GM23338 (cell line): ENCODE data around the gene CLNK.

ENCODE experiments used
- CREB1 ChIP-seq: fragments of 250-450 bp; sonication (Bioruptor Pico); IDR thresholded peaks from 2 replicates; pipeline ENCODE4 v1.5.0; 2020; ENCODE audit warnings: low read depth, mild to moderate bottlenecking, moderate library complexity
- EZH2 ChIP-seq: fragments of 200-600 bp; sonication (generic); IDR thresholded peaks from one replicate; pipeline ENCODE4 v1.8.0; 2017; ENCODE audit warnings: antibody characterized with exemption, mild to moderate bottlenecking, low read depth; ENCODE audit not compliant: unreplicated experiment
- EZH2phosphoT487 ChIP-seq: fragments of 200-600 bp; sonication (generic); IDR thresholded peaks from one replicate; pipeline ENCODE4 v1.8.1; 2018; ENCODE audit warnings: antibody characterized with exemption; ENCODE audit not compliant: unreplicated experiment
- JUNB ChIP-seq: IDR thresholded peaks from one replicate; pipeline ENCODE4 v1.6.1; 2016; ENCODE audit warnings: antibody characterized with exemption; ENCODE audit not compliant: unreplicated experiment
- POLR2AphosphoS5 ChIP-seq: IDR thresholded peaks from 2 replicates; pipeline ENCODE4 v1.6.1; 2016; ENCODE audit warnings: antibody characterized with exemption, low read depth
- ZNF331 ChIP-seq: fragments of 250-450 bp; sonication (Bioruptor Pico); IDR thresholded peaks from 2 replicates; pipeline ENCODE4 v1.5.0; 2020; ENCODE audit warnings: low read depth, mild to moderate bottlenecking, moderate library complexity
- TF ChIP-seq, protein P1 (sequence below), 2 experiments: fragments of 200-600 bp in 1 of 2; sonication (generic) in 1 of 2; conservative IDR thresholded peaks; 2 replicates each; pipeline versions ENCODE4 v1.5.1 to v1.6.1; 2016 to 2017; ENCODE audit warnings: antibody characterized with exemption in 2 of 2, low read depth in 2 of 2, mild to moderate bottlenecking in 2 of 2, moderate library complexity in 1 of 2
- TF ChIP-seq, protein P2 (sequence below): IDR thresholded peaks from one replicate; pipeline ENCODE4 v1.6.1; 2018; ENCODE audit warnings: antibody characterized with exemption; ENCODE audit not compliant: unreplicated experiment
- TF ChIP-seq, protein P3 (sequence below): IDR thresholded peaks from 2 replicates; pipeline ENCODE4 v1.6.1; 2016; ENCODE audit warnings: antibody characterized with exemption

DNA sequence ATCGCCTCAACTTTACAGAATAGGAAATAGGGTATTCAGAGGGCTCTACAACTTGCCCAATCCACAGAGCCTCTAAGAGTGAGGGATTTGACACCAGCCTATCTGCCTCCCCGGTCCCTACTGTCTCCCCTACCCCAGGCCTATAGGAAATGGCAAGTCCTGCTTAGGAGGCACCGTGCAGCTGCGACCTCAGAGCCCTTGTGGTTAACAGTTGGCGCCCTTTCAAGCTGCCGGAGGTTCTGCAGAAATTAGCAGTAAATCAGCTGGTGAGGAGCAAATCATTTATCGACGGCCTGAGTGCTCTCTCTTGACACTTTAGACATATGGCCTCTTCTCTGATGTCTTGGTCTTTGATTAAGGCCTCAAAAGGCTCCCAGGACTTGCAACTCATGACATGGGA, 96.9 kb downstream of the CLNK start:
- TF ChIP-seq, protein P1, sequence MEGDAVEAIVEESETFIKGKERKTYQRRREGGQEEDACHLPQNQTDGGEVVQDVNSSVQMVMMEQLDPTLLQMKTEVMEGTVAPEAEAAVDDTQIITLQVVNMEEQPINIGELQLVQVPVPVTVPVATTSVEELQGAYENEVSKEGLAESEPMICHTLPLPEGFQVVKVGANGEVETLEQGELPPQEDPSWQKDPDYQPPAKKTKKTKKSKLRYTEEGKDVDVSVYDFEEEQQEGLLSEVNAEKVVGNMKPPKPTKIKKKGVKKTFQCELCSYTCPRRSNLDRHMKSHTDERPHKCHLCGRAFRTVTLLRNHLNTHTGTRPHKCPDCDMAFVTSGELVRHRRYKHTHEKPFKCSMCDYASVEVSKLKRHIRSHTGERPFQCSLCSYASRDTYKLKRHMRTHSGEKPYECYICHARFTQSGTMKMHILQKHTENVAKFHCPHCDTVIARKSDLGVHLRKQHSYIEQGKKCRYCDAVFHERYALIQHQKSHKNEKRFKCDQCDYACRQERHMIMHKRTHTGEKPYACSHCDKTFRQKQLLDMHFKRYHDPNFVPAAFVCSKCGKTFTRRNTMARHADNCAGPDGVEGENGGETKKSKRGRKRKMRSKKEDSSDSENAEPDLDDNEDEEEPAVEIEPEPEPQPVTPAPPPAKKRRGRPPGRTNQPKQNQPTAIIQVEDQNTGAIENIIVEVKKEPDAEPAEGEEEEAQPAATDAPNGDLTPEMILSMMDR (conservative IDR thresholded peaks at IDR 0.05; ENCODE audit: low read depth in 2 of 2) = no peak
- TF ChIP-seq, protein P2, sequence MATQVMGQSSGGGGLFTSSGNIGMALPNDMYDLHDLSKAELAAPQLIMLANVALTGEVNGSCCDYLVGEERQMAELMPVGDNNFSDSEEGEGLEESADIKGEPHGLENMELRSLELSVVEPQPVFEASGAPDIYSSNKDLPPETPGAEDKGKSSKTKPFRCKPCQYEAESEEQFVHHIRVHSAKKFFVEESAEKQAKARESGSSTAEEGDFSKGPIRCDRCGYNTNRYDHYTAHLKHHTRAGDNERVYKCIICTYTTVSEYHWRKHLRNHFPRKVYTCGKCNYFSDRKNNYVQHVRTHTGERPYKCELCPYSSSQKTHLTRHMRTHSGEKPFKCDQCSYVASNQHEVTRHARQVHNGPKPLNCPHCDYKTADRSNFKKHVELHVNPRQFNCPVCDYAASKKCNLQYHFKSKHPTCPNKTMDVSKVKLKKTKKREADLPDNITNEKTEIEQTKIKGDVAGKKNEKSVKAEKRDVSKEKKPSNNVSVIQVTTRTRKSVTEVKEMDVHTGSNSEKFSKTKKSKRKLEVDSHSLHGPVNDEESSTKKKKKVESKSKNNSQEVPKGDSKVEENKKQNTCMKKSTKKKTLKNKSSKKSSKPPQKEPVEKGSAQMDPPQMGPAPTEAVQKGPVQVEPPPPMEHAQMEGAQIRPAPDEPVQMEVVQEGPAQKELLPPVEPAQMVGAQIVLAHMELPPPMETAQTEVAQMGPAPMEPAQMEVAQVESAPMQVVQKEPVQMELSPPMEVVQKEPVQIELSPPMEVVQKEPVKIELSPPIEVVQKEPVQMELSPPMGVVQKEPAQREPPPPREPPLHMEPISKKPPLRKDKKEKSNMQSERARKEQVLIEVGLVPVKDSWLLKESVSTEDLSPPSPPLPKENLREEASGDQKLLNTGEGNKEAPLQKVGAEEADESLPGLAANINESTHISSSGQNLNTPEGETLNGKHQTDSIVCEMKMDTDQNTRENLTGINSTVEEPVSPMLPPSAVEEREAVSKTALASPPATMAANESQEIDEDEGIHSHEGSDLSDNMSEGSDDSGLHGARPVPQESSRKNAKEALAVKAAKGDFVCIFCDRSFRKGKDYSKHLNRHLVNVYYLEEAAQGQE = no peak
- no peak for TF ChIP-seq POLR2AphosphoS5
- no peak for TF ChIP-seq EZH2
- TF ChIP-seq ZNF331 (CRISPR knock-in tag) = no peak
- no peak for TF ChIP-seq EZH2phosphoT487
- TF ChIP-seq, protein P3, sequence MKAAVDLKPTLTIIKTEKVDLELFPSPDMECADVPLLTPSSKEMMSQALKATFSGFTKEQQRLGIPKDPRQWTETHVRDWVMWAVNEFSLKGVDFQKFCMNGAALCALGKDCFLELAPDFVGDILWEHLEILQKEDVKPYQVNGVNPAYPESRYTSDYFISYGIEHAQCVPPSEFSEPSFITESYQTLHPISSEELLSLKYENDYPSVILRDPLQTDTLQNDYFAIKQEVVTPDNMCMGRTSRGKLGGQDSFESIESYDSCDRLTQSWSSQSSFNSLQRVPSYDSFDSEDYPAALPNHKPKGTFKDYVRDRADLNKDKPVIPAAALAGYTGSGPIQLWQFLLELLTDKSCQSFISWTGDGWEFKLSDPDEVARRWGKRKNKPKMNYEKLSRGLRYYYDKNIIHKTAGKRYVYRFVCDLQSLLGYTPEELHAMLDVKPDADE = no peak
- TF ChIP-seq CREB1 (CRISPR knock-in tag) = no peak
- no peak for TF ChIP-seq JUNB
